Measurements from ENCODE around the gene COG5. TPM values are rescaled to one million over a fixed set of nuclear protein-coding genes. Genes with fewer than 3 reads are reported as not detected.

COG5 gene
- total and polyA plus RNA-seq, 5 donors: 18.5 to 59.2 (median 42.2) TPM

GRCh38 chr7:107461938-107462533, 101.7 kb downstream of the COG5 start:
- peak overlapping the region; percentile 71 for H3K27ac ChIP-seq (ENCODE audit: low read length)
- DNase-seq: no peak
- ATAC-seq: no peak
- H3K27me3 ChIP-seq (ENCODE audit: control insufficient read depth, insufficient read depth): no peaks in the 10 kb centered on the region
- no peaks in the 10 kb centered on the region for H3K4me1 ChIP-seq (ENCODE audit: control insufficient read depth, insufficient read depth, low read length)
- 63% methylated on average over 2 of the region's 2 CpGs for WGBS
- no peaks in the 10 kb centered on the region for H3K9me3 ChIP-seq (ENCODE audit: control insufficient read depth, low read length)
- intact Hi-C loops (cut with DNase I): loop anchor here (2.0 to 5.0 kb wide), 2 partner anchors 260 to 263 kb away; no protein-coding TSS in a partner anchor
- no peak overlapping the region for H3K4me3 ChIP-seq (ENCODE audit: low read length)

- intact Hi-C loops (cut with DNase I): no loop called here
- WGBS: 90% methylated on average over 1 of the region's 1 CpG
- Histone ChIP-seq H3K27me3 (ENCODE audit: control insufficient read depth, insufficient read depth) (no peaks in the 10 kb centered on the region), H3K4me3 (ENCODE audit: low read length) (no peak overlapping the region), H3K4me1 (ENCODE audit: control insufficient read depth, insufficient read depth, low read length) (peaks cover 1% of the 10 kb centered on the region), H3K9me3 (ENCODE audit: control insufficient read depth, low read length) (no peaks in the 10 kb centered on the region), H3K27ac (ENCODE audit: low read length) (no peak overlapping the region)
- ATAC-seq: no peak
- DNase-seq: no peak
These were observed 110.3 kb downstream of the COG5 start for GRCh38 chr7:107453388-107453787.

DNA sequence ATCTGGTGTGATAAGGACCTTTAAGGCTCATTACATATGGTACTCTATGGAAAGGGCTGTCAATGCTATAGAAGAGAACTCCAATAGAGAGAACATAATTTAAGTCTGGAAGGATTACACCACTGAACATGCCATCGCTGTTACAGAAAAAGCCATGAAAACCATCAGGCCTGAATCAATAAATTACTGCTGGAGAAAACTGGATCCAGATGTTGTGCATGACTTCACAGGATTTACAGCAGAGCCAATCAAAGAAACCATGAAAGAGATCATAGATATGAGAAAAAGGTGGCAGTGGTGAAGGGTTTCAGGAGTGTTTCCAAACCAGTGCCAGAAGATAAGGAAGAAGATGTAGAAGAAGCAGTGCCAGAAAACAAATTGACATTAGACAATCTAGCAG, 112.8 kb downstream of the COG5 start:
- DNase-seq (no peak), ATAC-seq (no peak)
- Histone ChIP-seq H3K4me1 (ENCODE audit: control insufficient read depth, insufficient read depth, low read length) (peaks cover 1% of the 10 kb centered on the region), H3K27me3 (ENCODE audit: control insufficient read depth, insufficient read depth) (no peaks in the 10 kb centered on the region), H3K9me3 (ENCODE audit: control insufficient read depth, low read length) (no peaks in the 10 kb centered on the region), H3K27ac (ENCODE audit: low read length) (no peak overlapping the region), H3K4me3 (ENCODE audit: low read length) (no peak overlapping the region)
- intact Hi-C loops (cut with DNase I): no loop called here
- 100% methylated on average over 1 of the region's 1 CpG for WGBS

GRCh38 chr7:107446988-107447387, 116.7 kb downstream of the COG5 start:
- intact Hi-C loops (cut with DNase I): no loop called here
- Histone ChIP-seq H3K4me3 (ENCODE audit: low read length) (no peak overlapping the region), H3K9me3 (ENCODE audit: control insufficient read depth, low read length) (no peaks in the 10 kb centered on the region), H3K27ac (ENCODE audit: low read length) (no peak overlapping the region), H3K4me1 (ENCODE audit: control insufficient read depth, insufficient read depth, low read length) (peaks cover 1% of the 10 kb centered on the region), H3K27me3 (ENCODE audit: control insufficient read depth, insufficient read depth) (no peaks in the 10 kb centered on the region)
- DNase-seq (no peak), ATAC-seq (no peak)
- WGBS: 95% methylated on average over 1 of the region's 1 CpG

DNA sequence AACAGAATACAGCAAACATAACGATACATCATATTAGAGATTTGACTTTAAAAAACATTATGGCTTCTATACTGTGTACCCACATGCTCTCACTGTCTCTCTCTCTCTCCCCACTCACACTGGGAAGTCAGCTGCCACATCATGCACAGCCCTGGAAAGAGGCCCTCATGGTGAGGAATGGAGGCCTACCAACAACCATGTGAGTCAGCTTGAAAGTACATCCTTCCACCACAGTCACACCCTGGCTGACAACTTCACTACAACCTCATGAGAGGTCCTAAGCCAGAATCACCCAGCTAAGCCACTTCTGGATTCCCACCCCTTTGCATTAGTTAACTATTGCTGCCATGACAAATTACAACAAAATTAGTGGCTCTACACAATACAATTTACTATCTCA, 117.2 kb downstream of the COG5 start:
- Histone ChIP-seq H3K4me1 (ENCODE audit: control insufficient read depth, insufficient read depth, low read length) (peaks cover 1% of the 10 kb centered on the region), H3K27me3 (ENCODE audit: control insufficient read depth, insufficient read depth) (no peaks in the 10 kb centered on the region), H3K4me3 (ENCODE audit: low read length) (no peak overlapping the region), H3K9me3 (ENCODE audit: control insufficient read depth, low read length) (no peaks in the 10 kb centered on the region), H3K27ac (ENCODE audit: low read length) (no peak overlapping the region)
- intact Hi-C loops (cut with DNase I): no loop called here
- ATAC-seq (no peak), DNase-seq (no peak)
- WGBS: 97% methylated on average over 1 of the region's 1 CpG

- Histone ChIP-seq H3K9me3 (ENCODE audit: control insufficient read depth, low read length) (no peaks in the 10 kb centered on the region), H3K4me1 (ENCODE audit: control insufficient read depth, insufficient read depth, low read length) (no peaks in the 10 kb centered on the region), H3K27me3 (ENCODE audit: control insufficient read depth, insufficient read depth) (no peaks in the 10 kb centered on the region), H3K27ac (ENCODE audit: low read length) (no peak overlapping the region), H3K4me3 (ENCODE audit: low read length) (no peak overlapping the region)
- intact Hi-C loops (cut with DNase I): no loop called here
- 97% methylated on average over 1 of the region's 1 CpG for WGBS
- DNase-seq: no peak
- no peak for ATAC-seq
These were observed 121.0 kb downstream of the COG5 start for GRCh38 chr7:107442678-107443077.

DNA sequence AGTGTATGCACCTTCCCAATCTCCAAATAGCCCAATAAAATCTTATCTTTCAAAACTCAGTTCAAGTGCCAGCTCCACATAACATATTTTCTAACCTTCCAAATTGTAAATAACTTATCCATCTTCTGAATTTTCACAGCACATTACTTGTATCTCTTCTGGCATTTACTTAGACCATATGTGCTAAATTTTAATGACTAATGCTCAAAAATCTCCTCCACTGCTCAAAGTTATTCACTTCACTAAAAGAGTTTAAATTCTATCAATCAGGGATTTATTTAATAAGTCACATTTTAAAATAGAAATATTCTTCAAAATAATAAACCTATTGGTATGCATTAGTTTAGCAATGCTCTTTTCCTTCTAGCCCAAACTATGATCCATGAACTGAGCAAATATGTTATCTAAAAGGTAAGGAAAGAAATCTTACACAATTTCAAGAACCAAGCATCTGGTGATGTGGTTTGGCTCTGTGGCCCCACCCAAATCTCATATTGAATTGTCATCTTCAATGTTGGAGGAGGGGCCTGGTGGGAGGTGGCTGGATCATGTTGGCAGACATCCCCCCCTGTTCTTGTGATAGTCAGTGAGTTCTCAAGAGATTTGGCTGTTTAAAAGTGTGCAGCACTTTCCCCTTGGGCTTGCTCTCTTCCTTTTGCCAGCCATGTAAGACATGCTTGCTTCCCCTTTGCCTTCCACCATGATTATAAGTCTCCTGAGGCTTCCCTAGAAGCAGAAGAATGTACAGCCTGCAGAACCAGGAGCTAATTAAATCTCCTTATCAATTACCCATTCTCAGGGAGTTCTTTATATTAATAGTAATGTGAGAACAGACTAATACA, 121.9 kb downstream of the COG5 start:
- intact Hi-C loops (cut with DNase I): no loop called here
- no peak for ATAC-seq
- H3K4me1 ChIP-seq (ENCODE audit: control insufficient read depth, insufficient read depth, low read length): no peaks in the 10 kb centered on the region

DNA sequence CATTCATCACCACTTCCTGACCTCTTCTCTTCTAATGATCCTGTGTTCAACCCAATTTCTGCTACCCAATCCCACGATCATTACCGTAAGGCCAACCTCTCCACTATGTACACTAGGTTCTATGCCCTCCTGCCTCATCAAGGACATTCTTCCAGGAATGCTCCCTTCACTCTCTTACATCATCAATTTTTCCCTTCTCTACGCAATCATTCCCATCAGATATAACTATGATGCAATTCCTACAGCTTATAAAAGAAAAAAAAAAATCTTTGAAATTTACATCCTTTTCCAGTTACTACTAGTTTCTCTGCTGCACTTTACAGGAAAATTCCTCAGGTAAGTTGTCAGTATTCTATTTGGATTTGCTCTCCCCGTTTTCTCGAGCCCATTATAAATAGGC, 124.7 kb downstream of the COG5 start:
- ATAC-seq: no peak
- no peak for DNase-seq
- H3K9me3 ChIP-seq (ENCODE audit: control insufficient read depth, low read length): no peaks in the 10 kb centered on the region
- H3K4me1 ChIP-seq (ENCODE audit: control insufficient read depth, insufficient read depth, low read length): no peaks in the 10 kb centered on the region
- no peak overlapping the region for H3K4me3 ChIP-seq (ENCODE audit: low read length)
- 94% methylated on average over 5 of the region's 5 CpGs for WGBS
- H3K27me3 ChIP-seq (ENCODE audit: control insufficient read depth, insufficient read depth): no peaks in the 10 kb centered on the region
- intact Hi-C loops (cut with DNase I): no loop called here
- H3K27ac ChIP-seq (ENCODE audit: low read length): no peak overlapping the region

More for the DNA sequence above, 121.9 kb downstream of the COG5 start:
- H3K27me3 ChIP-seq (ENCODE audit: control insufficient read depth, insufficient read depth): no peaks in the 10 kb centered on the region
- H3K27ac ChIP-seq (ENCODE audit: low read length): no peak overlapping the region
- no peaks in the 10 kb centered on the region for H3K9me3 ChIP-seq (ENCODE audit: control insufficient read depth, low read length)
- no peak for DNase-seq
- H3K4me3 ChIP-seq (ENCODE audit: low read length): no peak overlapping the region

GRCh38 chr7:107435749-107436148, 128.0 kb downstream of the COG5 start:
- intact Hi-C loops (cut with DNase I): no loop called here
- ATAC-seq (no peak), DNase-seq (no peak)
- Histone ChIP-seq H3K4me1 (ENCODE audit: control insufficient read depth, insufficient read depth, low read length) (no peaks in the 10 kb centered on the region), H3K9me3 (ENCODE audit: control insufficient read depth, low read length) (no peaks in the 10 kb centered on the region), H3K4me3 (ENCODE audit: low read length) (no peak overlapping the region), H3K27me3 (ENCODE audit: control insufficient read depth, insufficient read depth) (no peaks in the 10 kb centered on the region), H3K27ac (ENCODE audit: low read length) (no peak overlapping the region)
- 94% methylated on average over 1 of the region's 1 CpG for WGBS

DNA sequence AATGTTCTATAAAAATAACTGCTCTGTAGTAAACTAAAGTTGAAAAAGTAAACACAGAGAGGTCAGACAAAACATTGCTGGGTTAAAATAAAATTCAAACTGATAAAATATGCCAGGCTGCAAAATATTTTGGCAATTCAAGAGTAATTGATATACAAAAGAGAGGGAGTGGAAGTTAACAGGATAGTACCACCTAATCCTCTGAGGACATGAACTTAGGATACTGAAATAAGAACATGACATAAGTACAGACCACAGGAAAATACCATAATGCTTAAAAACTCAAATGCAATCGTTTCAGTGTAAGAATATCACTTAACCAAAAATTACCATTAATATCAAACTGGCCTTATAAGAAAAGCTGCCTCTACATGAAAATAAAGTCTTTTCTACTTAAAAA, 131.5 kb downstream of the COG5 start:
- ATAC-seq (no peak), DNase-seq (no peak)
- intact Hi-C loops (cut with DNase I): no loop called here
- Histone ChIP-seq H3K27ac (ENCODE audit: low read length) (no peak overlapping the region), H3K27me3 (ENCODE audit: control insufficient read depth, insufficient read depth) (no peaks in the 10 kb centered on the region), H3K4me1 (ENCODE audit: control insufficient read depth, insufficient read depth, low read length) (no peaks in the 10 kb centered on the region), H3K9me3 (ENCODE audit: control insufficient read depth, low read length) (no peaks in the 10 kb centered on the region), H3K4me3 (ENCODE audit: low read length) (no peak overlapping the region)
- 80% methylated on average over 1 of the region's 1 CpG for WGBS

- H3K4me3 ChIP-seq (ENCODE audit: low read length): no peak overlapping the region
- DNase-seq (no peak), ATAC-seq (no peak)
- intact Hi-C loops (cut with DNase I): no loop called here
- H3K27ac ChIP-seq (ENCODE audit: low read length): no peak overlapping the region
- no peaks in the 10 kb centered on the region for H3K27me3 ChIP-seq (ENCODE audit: control insufficient read depth, insufficient read depth)
- no peaks in the 10 kb centered on the region for H3K4me1 ChIP-seq (ENCODE audit: control insufficient read depth, insufficient read depth, low read length)
- no peaks in the 10 kb centered on the region for H3K9me3 ChIP-seq (ENCODE audit: control insufficient read depth, low read length)
These were observed 133.7 kb downstream of the COG5 start for GRCh38 chr7:107430057-107430456.
